ENCODE measurements around the gene CYSTM1.

Gene CYSTM1

GRCh38 chr5:140142856-140143255 lies 32.1 kb upstream of the CYSTM1 start:
- ChIA-PET CTCF (interaction anchor here (0.7 to 10.4 kb wide), 8 partner anchors 10 to 94 kb away, joined by 3 to 109 read pairs (median 24); partner anchors contain the start of gene PURA), POLR2A (no interaction called here)
- Histone ChIP-seq H3K9me3 (ENCODE audit: control insufficient read depth, insufficient read depth, low read depth, low read length) (no peaks in the 10 kb centered on the region), H3K4me3 (ENCODE audit: low read depth, low read length) (no peak overlapping the region), H3K36me3 (ENCODE audit: control insufficient read depth in 2 of 2, insufficient read depth in 1 of 2, low read length in 2 of 2) (no peaks in the 10 kb centered on the region), H3K4me1 (ENCODE audit: control insufficient read depth, insufficient read depth, low read length) (no peaks in the 10 kb centered on the region), H3K27ac (ENCODE audit: extremely low read depth, low read depth, low read length) (no peak overlapping the region)
- TF ChIP-seq ZBTB21 (tag by site-specific recombination; IDR thresholded peaks at IDR 0.05) (no peak), ZNF580 (tag by site-specific recombination; IDR thresholded peaks at IDR 0.05) (no peak), ZNF335 (tag by site-specific recombination; conservative IDR thresholded peaks at IDR 0.05) (no peak), ZNF302 (tag by site-specific recombination; IDR thresholded peaks at IDR 0.05; ENCODE audit: low read depth) (no peak), ZNF350 (tag by site-specific recombination; IDR thresholded peaks at IDR 0.05) (no peak), ZNF707 (tag by site-specific recombination; IDR thresholded peaks at IDR 0.05) (no peak), ZNF266 (tag by site-specific recombination; IDR thresholded peaks at IDR 0.05; ENCODE audit: low read depth) (no peak), ZNF16 (tag by site-specific recombination; IDR thresholded peaks at IDR 0.05; ENCODE audit: low read depth) (no peak), ELK4 (IDR thresholded peaks at IDR 0.05; ENCODE audit: borderline replicate concordance, low read depth, low read length) (no peak)

GRCh38 chr5:140143521-140144258 lies 31.3 kb upstream of the CYSTM1 start:
- Histone ChIP-seq H3K9me3 (ENCODE audit: control insufficient read depth, insufficient read depth, low read depth, low read length) (no peaks in the 10 kb centered on the region), H3K36me3 (ENCODE audit: control insufficient read depth in 2 of 2, insufficient read depth in 1 of 2, low read length in 2 of 2) (no peaks in the 10 kb centered on the region), H3K27ac (ENCODE audit: extremely low read depth, low read depth, low read length) (no peak overlapping the region), H3K4me3 (ENCODE audit: low read depth, low read length) (no peak overlapping the region), H3K4me1 (ENCODE audit: control insufficient read depth, insufficient read depth, low read length) (no peaks in the 10 kb centered on the region)
- no peak for TF ChIP-seq IKZF3 (tag by site-specific recombination; IDR thresholded peaks at IDR 0.05)
- TF ChIP-seq PRDM2 (tag by site-specific recombination; IDR thresholded peaks at IDR 0.05; ENCODE audit: borderline replicate concordance): no peak
- no peak for TF ChIP-seq ZNF792 (tag by site-specific recombination; IDR thresholded peaks at IDR 0.05)
- no peak for TF ChIP-seq ZNF433 (tag by site-specific recombination; IDR thresholded peaks at IDR 0.05; ENCODE audit: low read depth)
- no peak for TF ChIP-seq ZNF239 (tag by site-specific recombination; IDR thresholded peaks at IDR 0.05)
- no peak for TF ChIP-seq ZNF549 (tag by site-specific recombination; IDR thresholded peaks at IDR 0.05)
- no peak for TF ChIP-seq SP2 (tag by site-specific recombination; IDR thresholded peaks at IDR 0.05)
- no peak for TF ChIP-seq WT1 (tag by site-specific recombination; IDR thresholded peaks at IDR 0.05)
- no peak for TF ChIP-seq ZNF704 (tag by site-specific recombination; IDR thresholded peaks at IDR 0.05)
- no peak for TF ChIP-seq BCL11B (tag by site-specific recombination; IDR thresholded peaks at IDR 0.05; ENCODE audit: low read depth)
- POLR2A ChIA-PET: no interaction called here
- CTCF ChIA-PET: interaction anchor here (0.6 to 10.4 kb wide), 28 partner anchors 8 to 356 kb away, joined by 3 to 109 read pairs (median 6); partner anchors contain the start of gene PURA
